Hematopoietic multipotent progenitor cell treated with erythropoietin and hydrocortisone succinate and interleukin-3 and kit ligand, for 8 days (in vitro differentiated cells): ENCODE measurements around the gene RENBP.
"Not testable (repeated sequence)": the region's sequence is repeated elsewhere in the genome, so short reads cannot be mapped to it uniquely, and the experiment has no call there.

Source experiments
- DNase-seq: peaks from one replicate; pipeline ENCODE4 v3.0.0-alpha.2; 2015

The RENBP gene

DNA sequence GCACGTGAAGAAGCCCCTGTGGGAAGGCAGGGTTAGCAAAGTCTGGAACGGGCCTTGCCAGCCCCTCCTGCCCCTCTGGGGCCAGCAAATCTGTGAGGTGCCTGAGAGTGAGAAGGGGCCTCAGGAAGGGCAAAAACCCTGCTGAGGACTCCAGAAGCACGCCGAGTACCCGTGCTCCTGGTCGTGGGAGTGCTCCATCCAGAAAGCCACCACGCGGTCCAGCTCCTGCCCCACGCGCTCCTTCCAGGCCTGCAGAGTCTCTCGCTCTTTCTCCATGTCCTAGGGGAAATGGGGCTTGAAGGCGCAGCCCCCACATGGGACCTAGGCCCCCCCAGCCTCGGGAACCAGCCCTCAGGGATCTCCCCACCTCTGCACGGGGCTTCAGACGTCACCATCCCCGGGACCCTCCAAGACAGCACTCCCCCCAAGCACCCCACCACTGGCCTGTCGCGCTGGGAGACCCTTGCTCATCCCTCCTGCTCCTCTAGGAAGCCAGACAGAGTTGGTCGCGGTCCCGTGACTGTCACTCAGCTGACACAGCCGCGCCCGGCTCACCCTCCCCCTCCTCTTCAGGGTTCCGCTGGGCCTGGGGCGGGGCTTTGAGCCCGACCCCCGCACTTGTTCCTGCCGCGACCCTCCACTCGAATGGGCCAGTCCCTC is at the start of gene RENBP:
Gene RENBP, minus strand, starts transcription at position 504 of the 660 bp plus-strand sequence. Its CDS starts 33 bp downstream, at position 471.
- DNase-seq: peak; percentile 64

DNA sequence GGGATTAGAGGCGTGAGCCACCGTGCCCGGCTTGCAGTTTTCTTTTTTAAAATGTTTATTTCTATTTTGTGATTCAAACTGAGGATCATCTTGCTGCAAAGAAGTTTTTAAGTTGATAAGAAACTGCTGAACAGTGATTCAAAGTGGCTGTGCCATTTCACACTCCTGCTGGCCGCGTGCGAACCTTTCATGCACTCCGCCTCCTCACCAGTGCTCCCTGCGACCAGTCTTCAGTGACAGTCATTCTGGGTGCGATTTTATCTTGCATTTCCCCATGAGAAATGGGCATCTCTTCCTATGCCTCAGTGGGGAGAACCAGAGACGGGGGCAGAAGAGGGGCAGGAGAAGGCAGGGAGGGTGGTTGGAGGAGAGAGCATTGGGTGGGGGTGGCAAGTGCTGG is 49.5 kb upstream of the RENBP start:
- no peak for DNase-seq

- no peak for DNase-seq
Observed at GRCh38 chrX:153993079-153993478, 48.6 kb upstream of the RENBP start.

GRCh38 chrX:153992180-153992579 is 47.7 kb upstream of the RENBP start:
- no peak for DNase-seq

- DNase-seq: no peak
Observed at GRCh38 chrX:153991013-153991580, 46.7 kb upstream of the RENBP start.

DNA sequence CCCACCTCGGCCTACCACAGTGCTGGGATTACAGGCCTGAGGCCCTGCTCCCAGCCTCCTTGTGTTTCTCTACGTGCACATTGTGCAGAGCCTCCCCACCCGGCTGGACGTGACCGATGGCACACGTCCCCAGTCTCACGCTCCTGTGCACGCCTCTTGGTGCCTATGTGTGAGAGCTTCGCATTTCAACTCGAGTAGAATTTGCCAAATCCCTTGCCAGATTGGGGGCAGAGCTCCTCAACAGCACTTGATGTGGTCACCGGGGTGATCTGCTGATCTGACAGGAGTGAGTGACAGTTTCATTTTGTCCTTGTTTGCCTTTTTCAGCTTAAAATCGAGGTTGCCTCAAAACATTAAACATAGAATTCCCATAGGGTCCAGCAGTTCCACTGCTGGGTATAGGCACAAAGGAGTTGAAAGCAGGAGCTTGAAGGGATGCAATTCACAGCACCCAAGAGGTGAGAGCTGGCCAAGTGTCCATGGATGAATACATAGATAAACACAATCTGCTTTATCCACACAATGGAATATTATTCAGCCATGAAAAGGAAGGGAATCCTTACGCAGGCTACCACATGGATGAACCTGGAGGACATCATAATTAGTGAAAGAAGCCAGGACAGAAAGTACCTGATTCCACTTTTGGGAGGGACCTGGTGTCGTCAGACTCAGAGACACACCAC is 45.7 kb upstream of the RENBP start:
- DNase-seq: no peak

DNA sequence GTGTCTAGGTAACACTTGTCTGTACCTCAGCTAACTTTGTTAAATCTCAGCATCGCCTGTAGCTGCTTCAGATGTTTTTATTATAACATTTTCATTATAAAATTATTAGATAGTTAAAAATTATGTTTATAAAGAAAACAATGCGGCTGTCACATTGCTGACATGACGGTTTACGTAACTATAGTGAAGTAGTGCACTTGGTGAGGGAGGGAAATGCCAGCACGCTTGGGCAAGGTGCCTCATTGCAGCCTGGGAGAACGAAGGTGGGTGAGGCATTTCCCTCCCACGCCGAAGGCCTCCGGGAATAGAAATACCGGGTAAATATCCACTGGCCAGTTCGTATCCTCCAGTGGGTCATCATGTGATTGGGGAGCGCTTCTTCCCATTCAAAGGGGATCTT is 44.0 kb upstream of the RENBP start:
- no peak for DNase-seq

DNA sequence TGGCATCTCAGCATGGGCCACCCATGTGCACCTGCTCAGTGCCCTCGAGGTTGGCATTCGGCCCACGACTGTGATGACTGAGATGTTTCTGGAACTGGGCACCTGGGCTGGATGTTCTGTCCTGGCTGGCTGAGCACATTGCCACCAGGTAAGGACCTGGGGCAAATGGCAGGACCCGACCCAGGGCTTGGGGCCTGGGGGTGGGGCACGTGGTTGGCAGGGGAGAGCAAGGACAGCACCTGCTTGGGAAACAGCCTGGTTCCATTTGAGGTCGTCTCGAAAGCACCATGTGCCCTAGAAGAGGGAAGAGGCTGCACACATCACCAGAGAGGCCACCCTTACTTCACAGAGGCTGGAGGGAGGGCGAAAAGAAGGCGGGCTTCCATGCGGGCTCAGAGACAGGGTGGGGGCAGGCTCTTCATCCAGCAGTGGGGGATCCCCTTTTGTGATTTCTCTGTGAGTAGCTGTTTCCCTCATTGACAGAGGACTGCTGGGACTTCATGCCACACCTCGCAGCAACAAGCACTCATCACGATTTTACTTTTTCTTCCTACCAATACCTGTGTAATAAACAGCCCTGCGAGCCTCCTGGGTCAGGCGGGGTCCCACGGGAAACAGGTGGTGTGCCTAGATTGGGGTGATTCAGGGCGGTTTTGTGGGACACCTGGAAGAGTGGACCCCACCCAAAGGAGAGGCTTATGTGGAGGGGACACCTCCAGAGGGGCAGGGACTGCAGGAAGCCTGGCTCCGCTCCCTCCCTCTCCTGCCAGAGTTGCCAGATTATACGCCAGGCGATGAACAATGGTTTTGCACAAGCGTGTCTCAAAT is 40.1 kb upstream of the RENBP start:
- DNase-seq: peak; percentile 54

GRCh38 chrX:153983321-153983801 is 38.9 kb upstream of the RENBP start:
- DNase-seq: no peak

GRCh38 chrX:153981771-153982533 is 37.5 kb upstream of the RENBP start:
- DNase-seq: peak; percentile 59

- DNase-seq: no peak
Observed at GRCh38 chrX:153981231-153981630, 36.8 kb upstream of the RENBP start.

GRCh38 chrX:153980394-153980793 is 36.0 kb upstream of the RENBP start:
- not testable (repeated sequence) for DNase-seq

DNA sequence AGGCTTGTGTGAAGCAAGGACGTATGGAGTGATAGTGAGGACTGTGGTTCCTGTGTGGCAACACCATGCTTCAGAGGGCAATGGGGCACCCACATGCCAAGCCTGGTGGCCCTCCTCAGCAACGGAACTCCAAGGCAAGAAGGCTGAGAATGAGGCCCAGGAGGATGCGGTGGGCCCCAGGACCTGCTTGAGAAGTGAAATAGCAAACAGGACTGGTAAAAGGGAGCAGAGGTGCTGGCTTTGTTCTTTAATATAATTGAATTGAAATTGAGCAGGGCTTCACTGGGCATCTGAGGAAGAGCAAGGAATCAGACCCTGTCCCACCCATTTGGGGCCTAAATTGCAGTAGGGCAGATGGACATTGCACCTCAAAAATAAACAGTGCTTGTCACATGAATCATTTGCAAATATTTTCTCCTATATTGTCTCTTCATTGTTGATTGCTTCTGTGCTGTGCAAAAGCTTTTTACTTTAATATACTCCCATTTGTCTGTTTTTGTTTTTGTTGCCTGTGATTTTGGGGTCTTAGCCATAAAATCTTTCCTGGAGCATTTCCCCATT is 30.4 kb upstream of the RENBP start:
- no peak for DNase-seq

DNA sequence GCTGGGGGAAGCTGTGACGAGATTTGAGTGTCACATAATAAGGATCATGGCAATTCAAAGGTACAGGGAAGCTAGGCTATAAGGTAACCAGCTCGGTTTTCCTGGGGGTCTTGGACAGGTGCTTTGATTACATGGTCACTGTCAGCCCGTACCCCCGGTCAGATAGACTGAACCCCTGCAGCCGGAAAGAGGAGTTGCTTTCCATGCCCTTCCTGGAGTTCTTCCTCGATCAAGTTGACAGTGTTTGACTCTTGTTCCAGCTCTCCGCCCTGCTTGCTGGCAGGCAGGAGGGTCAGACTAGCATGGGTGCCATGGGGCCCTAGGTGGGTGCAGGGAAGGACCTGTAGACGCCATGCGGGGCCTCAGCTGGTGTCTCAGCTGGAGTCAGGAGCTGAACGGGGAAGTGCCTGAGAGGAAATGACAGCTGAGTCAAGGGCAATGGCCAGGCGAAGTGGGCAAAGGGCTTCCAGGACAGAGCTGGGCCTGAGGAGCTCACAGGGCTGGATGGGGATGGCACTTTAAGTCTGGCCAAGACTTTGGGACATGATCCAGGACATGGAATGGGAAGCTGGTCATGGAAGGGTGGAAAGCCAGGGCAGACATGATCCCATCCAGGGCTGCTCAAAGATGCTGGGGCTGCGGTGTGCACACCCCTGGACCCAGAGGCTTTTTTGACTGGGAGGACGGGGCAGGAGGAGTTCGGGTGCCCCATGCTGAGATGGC is 29.7 kb upstream of the RENBP start:
- no peak for DNase-seq

DNA sequence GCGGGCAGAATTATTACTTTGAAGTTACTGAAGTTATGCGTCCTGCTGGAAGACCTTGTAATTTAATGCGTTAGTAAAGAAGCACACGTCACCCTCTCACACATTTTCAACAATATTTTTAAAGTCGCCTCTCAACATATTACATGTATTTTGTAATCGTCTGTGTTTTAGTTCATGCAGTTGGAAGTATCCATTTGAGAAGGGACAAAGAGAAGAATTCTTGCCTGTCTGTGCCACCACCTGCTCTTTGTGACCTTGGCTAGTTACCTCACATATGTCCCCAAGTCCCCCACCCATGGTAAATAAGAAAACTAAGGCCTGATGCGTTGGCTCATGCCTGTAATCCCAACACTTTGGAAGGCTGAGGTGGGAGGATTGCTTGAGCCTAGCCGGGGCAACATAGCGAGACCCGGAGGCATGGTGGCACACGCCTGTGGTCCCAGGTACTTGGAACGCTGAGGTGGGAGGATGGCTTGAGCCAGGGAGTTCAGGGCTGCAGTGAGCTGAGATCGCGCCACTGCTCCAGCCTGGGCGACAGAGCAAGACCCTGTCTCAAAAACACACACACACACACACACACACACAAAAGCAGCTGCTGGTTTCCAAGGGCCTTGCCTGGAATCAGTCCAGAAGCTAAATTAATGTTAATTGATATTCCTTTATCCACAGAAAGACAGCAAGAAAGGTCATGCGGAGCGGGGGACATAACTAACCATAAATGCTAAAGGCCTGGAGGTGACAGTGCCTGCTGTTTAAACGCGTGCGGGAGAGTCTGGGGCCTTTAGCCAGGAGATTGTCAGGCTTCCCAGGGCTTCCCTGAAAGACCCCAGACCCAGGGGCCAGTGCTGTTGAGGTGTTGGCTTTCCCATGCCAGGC is 28.9 kb upstream of the RENBP start:
- DNase-seq: peak; percentile 36

DNA sequence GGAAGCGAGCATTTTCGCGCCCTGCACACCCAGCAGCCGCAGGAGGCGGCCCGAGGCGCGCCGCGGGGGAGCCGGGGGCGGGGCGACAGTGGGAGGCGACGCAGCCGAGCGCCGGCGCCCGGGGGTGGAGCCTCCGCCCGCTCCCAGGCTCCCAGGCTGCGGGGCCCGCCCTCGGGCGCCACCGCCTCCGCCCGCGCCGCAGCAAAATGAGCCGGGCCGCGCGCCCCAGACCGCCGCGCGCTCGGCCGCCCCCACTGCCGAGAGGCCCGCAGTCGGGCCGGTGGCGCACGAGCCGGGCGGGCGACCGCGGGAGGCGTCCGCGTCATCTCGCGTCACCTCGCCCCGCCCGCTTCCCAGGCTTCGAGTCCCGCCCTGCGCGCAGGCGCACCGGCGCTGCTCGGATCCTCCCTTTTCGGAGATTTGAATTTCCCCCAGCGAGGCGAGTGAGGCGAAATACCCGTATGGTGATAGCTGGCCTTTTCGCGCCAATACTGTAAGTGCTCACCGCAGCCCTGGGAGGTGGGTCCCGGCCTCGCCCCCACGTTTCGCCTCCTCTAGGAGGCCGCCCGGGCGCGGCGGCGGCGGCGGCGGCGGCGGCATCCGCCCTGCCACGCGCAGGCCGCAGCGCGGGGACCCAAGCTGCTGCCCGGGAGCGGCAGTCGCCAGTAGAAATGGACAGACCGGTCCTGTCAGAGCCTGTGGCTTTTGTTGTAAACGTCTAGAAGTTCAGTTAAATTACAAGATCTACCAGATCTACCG is 28.1 kb upstream of the RENBP start, which contains the start of gene TMEM187:
Gene TMEM187, plus strand, starts transcription at position 387 of the 759 bp plus-strand sequence. CDS start 9,309 bp downstream, outside the sequence.
- peak; percentile 93 for DNase-seq

GRCh38 chrX:153971450-153972367 is 27.3 kb upstream of the RENBP start, which contains the start of gene HCFC1:
Gene HCFC1, minus strand, starts transcription at chrX:153971818. Its CDS starts 978 bp downstream, at chrX:153970840.
- DNase-seq: peak; percentile 91

GRCh38 chrX:153971124-153971449 is 26.6 kb upstream of the RENBP start:
- peak; percentile 87 for DNase-seq
